Lower leg skin (tissue), 3 donors: ENCODE data around the gene CFH.

Experiments used
- CTCF ChIP-seq, 3 donors: fragments of 450-650 bp; IDR thresholded peaks; one replicate each; pipeline ENCODE4 v1.5.1; 2016; ENCODE audit warnings: antibody characterized with exemption in 3 of 3, mild to moderate bottlenecking in 3 of 3, moderate library complexity in 2 of 3
- POLR2A ChIP-seq, 2 donors: fragments of 450-650 bp; IDR thresholded peaks; one replicate each; pipeline ENCODE4 v1.6.1; 2016 to 2017; ENCODE audit warnings: antibody characterized with exemption in 2 of 2, mild to moderate bottlenecking in 1 of 2, moderate library complexity in 1 of 2

DNA sequence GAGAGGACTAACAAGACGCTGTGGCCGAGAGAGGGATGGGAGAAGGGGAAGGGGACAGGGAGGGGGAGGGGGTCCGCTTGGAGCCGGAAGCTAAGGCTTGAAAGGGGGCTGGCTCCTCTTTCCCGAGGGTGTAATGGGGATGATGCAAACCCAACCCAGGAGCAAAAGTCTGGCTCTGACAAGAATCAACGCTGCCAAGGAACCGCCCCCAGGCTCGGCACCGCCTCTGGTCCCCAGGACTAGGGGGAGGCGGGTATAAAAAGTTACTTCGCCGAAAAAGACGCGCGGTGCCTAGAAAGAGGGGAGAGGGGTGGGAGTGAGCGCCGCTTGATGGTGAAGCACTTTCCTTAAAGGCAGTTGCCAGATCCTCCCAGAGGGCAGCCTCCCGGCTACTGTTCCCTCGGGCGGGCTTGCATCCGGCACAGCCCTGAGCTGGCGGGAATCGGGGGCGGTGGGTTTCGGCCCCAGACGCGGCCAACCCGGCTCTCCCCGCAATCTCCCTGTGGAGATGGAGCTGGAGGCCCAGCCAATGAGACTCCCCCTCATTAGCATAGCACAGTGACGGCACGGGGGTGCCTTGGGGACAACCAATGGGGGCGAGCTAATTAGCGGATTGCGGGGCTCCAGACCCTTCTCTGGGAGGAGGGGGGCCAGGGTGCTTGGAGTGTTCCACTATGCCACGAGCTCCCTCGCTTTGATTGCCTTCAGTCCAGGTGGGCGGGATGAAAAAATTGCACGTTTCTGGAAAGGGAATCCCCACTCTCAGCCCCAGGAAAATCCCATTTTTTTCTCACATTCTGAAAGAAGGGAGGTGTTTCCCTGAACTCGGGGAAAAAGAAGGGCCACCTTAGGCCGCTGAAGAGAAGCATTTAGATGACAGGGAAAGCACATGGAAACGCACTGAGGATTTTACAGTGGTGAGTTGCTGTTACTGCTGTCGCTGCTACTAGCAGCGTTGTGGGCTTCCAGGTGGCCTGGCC lies 43.2 kb upstream of the CFH start, which contains the start of gene KCNT2:
- TF ChIP-seq CTCF (IDR thresholded peaks at IDR 0.05): no peak
- no peak for TF ChIP-seq POLR2A (IDR thresholded peaks at IDR 0.05)
